Medulla oblongata (tissue), 1 donor: Measurements from ENCODE around the gene EPHA7.

Source experiments
- DNase-seq: peaks from one replicate; pipeline ENCODE4 v3.0.0-alpha.2; 2015; ENCODE audit errors: extremely low spot score

The EPHA7 gene

DNA sequence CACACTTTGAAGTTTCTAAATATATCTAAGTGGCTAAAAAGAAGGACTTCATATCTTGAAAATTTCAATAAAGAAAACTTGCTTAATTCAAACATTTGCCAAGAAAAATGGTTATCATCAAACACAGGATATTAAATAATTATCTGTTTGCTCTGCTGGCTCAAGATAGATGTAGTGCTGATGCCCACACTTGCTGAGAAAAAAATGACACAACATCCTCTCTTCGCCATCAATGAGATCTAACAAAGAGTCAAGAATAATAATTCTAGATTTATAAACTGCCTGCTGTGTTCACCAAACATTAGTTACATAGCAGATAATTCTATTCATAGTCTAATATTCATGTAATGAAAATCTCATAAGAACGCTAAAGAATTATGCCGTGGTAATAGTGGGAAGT, 93.6 kb downstream of the EPHA7 start:
- DNase-seq: no peak

DNA sequence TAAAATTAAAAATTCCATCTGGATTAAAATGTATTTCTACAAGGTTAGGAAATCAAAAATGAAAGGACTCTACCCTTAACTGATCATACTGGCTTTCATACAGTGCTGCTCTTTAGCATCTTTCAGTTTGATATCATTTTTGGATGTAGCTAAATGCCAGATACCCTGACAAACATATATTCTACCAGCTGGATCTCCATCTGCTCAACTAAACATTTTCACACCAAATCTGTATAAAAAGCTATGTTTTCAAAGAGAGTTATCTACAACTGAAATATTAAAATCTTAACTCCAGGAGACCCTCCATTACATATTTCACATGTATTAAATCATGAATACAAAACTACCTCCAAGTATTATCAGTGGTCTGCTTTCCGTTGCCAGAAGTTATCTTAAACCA, 95.7 kb downstream of the EPHA7 start:
- no peak for DNase-seq

DNA sequence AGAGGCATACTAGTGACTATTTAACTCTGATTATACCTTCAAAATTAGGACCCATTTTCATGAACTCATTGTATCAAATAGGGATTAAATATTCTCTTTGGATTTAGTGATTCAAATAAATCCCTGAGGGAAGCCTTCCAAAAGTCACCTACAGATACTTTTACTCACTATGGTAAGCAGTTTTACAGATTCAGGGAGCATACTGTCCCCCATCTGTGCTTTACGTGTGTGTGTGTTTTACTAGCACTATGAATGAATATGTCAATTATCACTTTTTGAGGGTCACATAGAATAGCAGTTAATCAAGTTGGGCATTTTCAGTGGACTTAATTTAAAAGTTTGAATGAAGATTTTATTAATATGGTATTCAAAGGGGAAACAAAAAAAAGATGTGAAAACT, 96.7 kb downstream of the EPHA7 start:
- DNase-seq: no peak

DNA sequence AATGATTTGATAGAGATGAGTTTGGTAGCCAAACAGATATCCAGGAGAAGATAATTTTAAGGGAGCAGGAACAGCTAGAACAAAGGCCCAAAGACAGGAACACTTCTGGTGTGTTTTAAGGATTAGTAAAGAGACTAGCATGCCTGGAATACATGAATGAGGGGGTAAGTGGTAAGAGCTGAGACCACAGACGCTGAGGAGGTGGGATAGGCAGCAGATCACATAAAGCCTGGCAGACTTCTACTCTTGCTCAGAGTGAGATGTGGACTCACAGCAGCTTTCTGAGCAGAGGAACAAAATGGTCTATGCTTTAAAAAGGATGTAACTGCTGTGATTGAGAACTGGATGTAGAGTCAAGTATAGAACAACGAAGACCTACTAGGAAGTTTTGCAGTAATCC, 100.1 kb downstream of the EPHA7 start:
- DNase-seq: no peak

DNA sequence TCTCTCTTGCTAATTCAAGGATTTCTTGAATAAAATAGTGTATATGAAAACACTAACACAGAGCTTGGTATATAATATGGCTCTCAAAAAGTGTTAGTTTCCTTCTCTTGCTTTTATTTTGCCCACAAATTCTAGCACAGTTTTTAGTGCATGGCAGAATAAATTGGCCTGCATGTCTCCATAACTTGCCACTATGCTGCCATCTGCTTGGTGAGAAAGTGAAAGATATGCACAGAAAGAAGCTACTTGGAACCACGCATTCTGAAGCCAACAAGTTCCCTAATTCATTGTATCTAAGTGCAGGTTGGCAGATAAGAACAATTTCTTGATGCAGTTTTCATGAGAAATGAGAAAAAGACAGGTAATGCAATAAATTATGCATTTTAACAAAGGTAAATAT, 101.2 kb downstream of the EPHA7 start:
- DNase-seq: peak; percentile 16

DNA sequence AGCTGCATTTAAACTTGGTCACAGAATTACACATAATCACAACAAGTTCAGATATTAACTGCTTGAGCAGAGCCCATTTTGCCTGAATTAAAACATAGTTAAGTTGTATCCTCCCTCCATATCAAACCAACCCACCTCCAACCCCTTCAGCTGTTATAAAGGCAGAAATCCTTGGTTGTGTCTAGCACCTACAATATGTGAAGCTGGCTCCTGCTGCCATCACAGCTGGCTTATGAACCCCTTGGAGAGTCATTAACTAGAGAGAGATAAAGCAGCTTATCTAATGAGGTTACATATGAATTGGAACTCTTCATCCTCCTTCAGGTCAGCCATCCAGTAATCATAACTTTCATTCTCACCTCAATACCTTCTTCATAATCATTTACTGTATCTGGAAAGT, 101.8 kb downstream of the EPHA7 start:
- no peak for DNase-seq

DNA sequence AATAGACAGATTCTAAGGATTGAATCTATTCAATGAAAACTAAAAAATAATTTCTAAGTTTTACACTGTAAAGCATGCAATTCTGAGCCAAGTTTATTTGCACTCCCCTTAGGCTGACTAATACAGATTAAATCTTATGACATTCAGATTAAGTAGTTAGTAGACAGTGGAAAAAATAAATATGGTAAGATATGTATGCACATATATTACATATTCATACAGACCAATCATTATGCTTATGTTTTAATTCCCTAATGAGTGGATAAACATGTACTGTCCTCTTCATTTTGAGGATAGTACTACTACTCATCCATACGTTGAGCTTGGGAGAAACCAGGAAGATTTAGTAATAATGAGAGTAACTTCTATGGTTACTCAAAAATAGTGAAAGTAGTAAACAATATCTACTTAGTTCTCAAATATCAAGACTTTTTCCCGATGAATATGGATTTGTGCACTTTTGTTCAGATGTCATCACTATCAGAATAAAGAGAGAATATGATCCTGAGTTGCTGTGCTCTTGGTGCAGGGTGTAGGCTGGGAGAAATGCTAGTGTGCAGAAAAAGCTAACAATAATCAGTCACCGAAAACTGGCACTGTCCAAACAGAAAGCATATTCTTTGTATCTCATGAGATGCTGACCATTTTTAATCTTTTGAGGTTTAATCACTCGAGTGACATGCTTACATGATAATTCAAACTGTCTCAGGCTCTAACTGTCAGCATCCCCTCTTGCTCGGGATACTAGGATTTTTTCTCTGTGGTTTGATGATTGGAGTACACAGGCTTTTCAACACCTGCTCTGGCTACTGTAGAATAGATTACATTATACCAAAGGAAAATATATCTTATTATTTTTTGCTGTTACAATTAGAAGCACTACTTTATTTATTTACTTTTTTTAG, 111.6 kb downstream of the EPHA7 start:
- DNase-seq: no peak

DNA sequence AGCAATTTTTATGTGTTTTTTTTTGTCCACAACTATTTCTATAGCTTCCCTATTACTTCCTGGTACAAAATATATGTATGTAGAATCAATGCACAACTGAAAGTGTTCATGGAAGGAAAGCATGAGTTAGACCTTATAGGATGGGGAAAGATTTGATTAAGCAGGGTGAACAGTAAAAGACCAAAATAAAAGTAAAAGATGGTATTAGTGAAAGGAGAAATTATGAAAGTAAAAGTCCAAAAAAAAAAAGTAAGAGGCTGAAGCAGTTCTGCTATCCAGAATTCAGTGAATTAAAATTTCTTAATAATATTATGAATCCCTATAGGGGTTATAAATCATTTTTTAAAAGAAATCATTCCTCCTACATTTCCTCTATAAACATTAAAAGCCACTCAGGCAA, 114.3 kb downstream of the EPHA7 start:
- no peak for DNase-seq

DNA sequence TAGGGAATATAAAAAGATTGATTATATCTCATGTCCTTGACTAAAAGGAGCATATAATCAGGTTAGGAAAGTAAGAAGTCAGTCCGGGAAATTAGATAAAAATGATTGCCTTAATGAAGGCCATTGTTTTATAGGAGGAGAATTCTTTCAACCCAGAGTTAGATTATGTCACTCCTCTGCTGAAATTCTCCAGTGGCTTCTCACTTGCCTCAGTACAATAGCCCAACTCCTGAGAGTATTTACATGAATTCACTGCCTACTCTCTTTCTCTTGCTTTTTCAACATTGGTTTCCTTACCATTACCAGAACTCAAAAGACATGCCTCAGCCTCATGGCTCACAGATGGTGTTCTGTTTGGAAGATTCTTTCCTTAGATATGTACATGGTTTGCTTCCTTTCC, 114.9 kb downstream of the EPHA7 start:
- DNase-seq: no peak

DNA sequence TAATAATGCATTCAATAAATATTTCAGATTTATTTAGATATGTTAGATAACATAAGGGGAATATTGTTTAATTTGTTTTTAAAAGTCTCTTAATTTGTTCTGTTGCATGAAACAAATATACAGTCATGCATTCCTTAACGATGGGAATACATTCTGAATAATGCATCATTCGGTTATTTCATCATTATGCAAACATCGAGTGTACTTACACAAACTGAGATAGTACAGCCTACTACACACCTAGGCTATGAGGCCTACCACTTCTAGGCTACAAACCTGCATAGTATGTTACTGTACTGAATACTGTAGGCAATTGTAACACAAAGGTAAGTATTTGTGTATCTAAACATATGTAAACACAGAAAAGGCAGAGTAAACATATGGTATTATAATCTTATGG, 118.7 kb downstream of the EPHA7 start:
- no peak for DNase-seq

DNA sequence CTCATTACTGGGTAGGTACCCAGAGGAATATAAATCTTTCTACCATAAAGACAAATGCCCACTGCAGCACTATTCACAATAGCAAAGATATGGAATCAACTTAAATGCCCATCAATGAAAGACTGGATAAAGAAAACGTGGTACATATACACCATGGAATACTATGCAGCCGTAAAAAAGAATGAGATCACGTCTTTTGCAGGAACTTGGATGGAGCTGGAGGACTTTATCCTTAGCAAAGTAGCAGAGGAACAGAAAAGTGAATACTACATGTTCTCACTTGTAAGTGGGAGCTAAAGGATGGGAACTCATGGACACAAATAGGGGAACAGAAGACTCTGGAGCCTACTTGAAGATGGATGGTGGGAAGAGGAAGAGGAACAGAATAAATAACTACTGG, 119.7 kb downstream of the EPHA7 start:
- no peak for DNase-seq

DNA sequence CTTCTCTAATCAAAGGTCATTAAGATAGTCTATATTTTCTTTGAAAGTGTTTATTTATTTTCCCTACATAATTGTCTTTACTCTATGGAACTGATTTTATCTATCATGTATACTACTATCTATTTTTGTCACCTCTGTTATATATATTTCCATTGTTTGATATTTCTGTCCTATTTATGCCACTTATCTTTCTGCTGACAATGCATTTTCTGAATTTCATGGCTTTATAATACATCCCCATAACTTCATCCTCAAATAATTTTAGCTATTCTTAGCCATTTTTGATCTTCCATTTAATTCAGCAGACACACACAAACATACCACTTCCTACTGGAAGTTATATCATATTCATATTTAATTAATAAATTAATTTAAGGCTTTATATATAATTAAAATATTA, 123.7 kb downstream of the EPHA7 start:
- DNase-seq: no peak

DNA sequence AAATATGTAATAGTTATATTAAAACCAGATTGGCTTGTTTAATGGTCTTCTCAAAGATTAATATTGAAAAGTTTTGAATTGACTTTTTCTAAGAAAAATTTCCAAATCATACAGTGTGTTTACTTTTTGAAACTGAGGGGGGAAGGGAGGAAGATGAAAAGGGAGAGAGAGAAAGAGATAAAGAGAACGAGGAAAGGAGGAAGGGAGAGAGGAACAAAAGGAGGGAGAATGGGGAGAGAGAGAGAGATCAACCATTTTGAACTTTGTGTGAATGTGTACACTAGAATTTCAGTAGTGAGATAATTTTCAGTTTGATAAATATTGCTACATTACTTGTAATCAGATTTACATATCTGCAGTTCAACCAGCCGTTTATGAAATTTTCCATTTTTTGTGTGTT, 124.5 kb downstream of the EPHA7 start:
- no peak for DNase-seq

DNA sequence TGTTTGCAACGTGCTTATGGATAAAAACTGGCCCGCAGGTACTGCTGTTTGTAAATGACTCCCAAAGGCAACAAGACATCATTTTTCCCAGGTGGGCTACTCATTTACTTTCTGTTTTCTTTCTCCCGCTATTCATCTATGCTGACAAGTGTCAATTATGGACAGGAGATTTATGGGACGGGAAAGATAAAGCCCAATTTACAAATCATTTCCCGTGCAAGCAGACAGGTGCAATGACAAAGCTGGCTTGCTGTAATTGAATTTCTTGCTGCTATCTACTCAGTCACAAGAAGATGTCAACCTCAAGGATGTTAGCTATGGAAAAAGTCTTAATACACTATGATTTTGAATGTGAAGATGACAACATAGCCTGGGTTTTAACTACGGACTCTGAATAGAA, 125.5 kb downstream of the EPHA7 start:
- no peak for DNase-seq

DNA sequence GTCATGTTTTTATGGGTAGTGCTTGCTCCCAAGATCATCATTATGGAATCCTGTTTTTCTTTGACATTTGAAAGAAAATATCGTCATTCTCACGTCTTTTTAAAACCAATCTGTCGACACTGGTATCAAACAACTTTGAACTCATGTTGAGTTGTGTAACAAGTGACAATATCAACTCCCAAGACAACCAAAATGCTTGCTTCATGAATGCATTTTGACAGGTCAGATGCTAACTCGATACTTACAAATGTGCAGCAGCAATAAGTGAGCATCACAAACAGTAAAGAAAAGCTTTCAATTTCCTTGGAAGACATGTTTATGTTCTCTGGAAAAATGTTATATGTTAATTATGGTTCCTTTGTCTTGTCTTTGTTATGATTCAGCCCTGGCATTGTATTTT, 125.9 kb downstream of the EPHA7 start:
- no peak for DNase-seq

DNA sequence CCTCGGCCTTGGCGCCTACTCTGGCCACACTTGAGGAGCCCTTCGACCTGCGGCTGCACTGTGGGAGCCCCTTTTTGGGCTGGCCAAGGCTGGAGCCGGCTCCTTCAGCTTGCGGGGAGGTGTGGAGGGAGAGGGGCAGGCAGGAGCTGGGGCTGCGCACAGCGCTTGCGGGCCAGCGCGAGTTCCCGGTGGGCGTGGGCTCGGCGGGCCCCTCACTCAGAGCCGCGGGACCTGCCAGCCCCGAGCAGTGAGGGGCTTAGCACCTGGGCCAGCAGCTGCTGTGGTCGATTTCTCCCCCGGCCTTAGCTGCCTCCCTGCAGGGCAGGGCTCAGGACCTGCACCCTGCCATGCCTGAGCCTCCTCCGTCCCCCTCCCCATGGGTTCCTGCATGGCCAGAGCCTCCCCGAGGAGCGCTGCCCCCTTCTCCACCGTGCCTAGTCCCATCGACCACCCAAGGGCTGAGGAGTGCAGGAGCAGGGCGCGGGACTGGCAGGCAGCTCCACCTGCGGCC, 136.8 kb downstream of the EPHA7 start:
- DNase-seq: no peak

DNA sequence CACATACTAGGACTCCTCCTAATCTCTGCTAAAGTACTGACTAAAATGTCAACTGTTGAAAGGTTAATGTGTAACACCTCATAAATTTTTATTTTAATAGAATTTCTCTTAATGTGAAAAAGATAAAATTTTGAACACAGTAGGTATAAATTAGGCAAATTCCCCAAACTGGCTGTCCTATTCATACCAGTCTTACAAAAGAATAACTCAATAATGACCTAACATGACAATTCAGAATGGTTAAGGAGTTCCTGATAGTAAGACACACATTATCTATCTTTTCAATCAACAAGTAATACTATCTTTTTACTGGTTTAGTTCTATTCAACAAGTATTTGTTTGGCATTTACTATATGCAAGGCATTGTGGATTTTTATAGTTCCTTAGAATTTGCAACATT, 141.1 kb downstream of the EPHA7 start:
- no peak for DNase-seq

DNA sequence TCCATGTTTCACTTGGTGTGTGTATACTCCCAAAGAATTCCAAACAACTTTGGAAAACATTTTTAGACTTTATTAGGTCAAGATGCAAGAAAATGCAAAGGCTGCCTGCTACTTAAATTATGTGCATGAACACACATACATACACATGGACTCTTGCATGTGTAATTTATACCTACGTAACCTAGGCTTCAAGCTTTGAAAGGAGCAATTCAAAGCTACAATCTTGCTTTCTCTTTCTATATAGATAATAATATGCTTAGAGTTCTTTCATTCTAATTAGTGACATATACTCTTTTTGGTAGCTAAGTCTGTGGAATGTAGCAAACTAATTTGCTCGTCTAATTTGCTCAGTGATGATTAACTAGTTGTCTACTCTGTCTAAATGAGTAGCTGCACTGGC, 146.5 kb downstream of the EPHA7 start:
- DNase-seq: no peak

DNA sequence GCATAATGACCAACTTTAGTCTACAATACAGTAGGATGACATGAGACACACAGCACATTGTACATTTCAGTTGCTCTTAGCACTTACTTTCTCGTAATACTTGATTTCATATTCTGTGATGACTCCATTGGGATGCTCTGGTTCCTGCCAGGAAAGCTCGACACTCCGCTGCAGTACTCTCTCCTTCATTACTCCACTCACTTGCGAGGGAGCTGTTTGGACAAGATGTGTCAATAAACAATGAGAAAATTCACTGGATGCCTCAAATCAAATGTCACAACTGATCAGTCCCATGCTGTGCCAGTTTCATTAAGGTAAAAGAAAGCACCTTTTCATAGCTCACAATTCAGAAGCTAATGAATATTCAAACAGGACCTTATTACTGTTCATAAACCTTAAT, 147.1 kb downstream of the EPHA7 start:
- peak; percentile 24 for DNase-seq

DNA sequence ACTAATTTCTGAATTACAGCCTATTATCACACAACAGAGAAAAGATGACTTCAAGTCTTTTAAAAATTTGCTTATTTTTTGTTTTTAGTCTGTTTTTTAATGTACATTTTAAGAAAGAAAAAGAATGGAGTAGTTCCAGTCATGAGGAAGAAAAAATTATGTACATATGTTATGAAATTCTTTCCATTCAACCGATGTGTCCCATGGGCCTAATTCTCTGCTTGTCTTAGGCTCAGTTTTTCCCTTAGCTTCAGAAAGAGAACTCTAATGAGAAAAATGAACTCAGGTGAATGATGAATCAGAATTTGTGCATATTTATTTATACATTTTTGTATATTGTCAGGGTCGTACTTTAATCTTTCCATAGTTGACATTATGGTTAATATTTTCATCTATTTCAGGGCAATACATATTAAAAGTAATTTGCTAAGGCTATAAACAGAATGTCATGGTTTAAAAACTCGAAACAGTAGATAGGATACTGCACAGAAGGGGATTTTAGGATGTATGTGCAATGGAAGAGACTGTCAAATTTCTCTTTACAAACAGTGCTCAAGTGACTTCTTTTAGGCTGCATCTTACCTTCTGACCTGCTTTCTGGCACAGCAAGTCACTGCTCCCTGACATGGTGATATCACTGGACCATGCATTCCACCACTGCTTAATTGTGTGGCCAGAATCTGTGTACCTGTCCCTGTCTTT, 153.1 kb downstream of the EPHA7 start:
- no peak for DNase-seq

DNA sequence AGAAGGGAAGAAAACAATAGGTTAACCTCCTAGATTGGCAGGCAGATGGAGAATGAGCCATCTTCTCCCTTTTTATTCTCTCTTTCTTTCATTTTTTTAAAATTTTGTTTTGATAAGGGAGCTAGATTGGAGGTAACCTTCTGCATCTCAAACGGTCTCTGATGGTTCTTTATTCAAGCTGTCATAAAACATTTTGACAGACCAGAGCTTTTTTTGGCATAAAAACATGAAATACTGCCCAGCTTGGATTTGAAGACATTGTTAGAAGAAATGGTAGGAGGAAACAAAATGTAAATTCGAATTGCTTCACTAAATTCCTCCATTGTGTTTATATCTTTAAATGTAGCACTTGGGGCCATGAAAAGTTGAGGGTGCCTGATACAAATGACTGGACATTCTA, 158.5 kb downstream of the EPHA7 start:
- DNase-seq: no peak

DNA sequence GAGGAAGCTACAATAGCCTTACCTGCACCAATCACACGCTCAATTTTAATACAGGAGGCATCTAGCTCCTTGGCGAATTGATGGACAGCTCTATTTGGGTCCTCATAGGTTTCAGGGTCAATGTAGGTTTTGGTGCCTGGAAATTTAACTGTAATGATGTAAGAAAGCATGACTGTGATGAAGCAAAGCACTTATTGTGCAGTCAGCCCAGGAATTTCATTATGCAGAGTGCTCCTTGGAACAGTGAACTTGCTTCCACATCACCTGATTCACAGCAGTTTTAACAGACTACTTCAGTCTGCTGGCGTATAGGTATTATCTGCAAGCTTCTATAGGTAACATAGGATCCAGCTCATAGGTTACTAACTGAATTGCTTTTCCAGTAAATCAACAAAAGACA, 160.0 kb downstream of the EPHA7 start:
- no peak for DNase-seq

DNA sequence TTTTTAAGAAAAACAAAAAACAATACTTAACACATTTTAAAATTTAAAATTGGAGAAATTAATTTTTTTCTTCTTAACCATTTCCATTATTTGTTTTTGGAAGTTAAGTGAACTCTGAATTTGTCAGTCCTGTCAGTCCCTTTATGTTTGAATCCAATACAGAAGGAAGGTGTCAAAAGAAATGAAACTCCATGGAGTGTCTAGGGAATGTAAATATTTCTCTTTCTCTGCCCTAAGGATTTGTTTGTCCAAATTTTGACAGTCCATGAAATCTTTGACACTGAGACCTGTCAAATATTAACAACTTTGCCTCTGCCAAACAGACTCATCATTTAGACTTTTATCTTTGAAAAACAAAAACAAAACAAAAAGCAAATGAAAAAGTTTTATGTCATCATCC, 166.4 kb downstream of the EPHA7 start:
- DNase-seq: no peak
